ENCODE data around the gene CDYL. TPM values are rescaled to one million over a fixed set of nuclear protein-coding genes. Genes with fewer than 3 reads are reported as not detected.
"Not testable (repeated sequence)": the region's sequence is repeated elsewhere in the genome, so short reads cannot be mapped to it uniquely, and the experiment has no call there.

Gene CDYL
- total and polyA plus RNA-seq, 7 donors: 10.0 to 30.0 (median 19.9) TPM

- H3K9me3 ChIP-seq: peaks cover 22% of the 10 kb centered on the region
- peaks cover 26% of the 10 kb centered on the region for H3K4me1 ChIP-seq
- intact Hi-C loops (cut with DNase I): no loop called here
- no peak for DNase-seq
- TF ChIP-seq CTCF (IDR thresholded peaks at IDR 0.05): no peak
- H3K27me3 ChIP-seq (ENCODE audit: insufficient read depth in 3 of 3, low read length in 2 of 3): no peaks in the 10 kb centered on the region
- ATAC-seq: peak in 2 of 4 donors; percentile 47 to 61
- WGBS, 3 donors: 43 to 55% (median 50%) methylated on average over 2 of the region's 2 CpGs
- no peaks in the 10 kb centered on the region for H3K36me3 ChIP-seq (ENCODE audit: insufficient read depth in 1 of 2, low read depth in 1 of 2)
- H3K27ac ChIP-seq: no peak overlapping the region
- no peak overlapping the region for H3K4me3 ChIP-seq
Measured at GRCh38 chr6:4846387-4846786, 70.2 kb downstream of the CDYL start.

GRCh38 chr6:4848382-4849068, 72.3 kb downstream of the CDYL start:
- H3K27me3 ChIP-seq (ENCODE audit: insufficient read depth in 3 of 3, low read length in 2 of 3): no peaks in the 10 kb centered on the region
- DNase-seq: no peak
- H3K4me1 ChIP-seq: peaks cover 26% of the 10 kb centered on the region
- intact Hi-C loops (cut with DNase I): no loop called here
- peak in 3 of 4 donors; percentile 53 to 71 (median 56) for ATAC-seq
- H3K9me3 ChIP-seq: peaks cover 12% of the 10 kb centered on the region
- peak; percentile 46 for TF ChIP-seq CTCF (IDR thresholded peaks at IDR 0.05)
- H3K27ac ChIP-seq: no peak overlapping the region
- no peaks in the 10 kb centered on the region for H3K36me3 ChIP-seq (ENCODE audit: insufficient read depth in 1 of 2, low read depth in 1 of 2)
- WGBS, 3 donors: 46 to 56% (median 56%) methylated on average over 7 of the region's 7 CpGs
- H3K4me3 ChIP-seq: no peak overlapping the region

- ATAC-seq: no peak
- no peaks in the 10 kb centered on the region for H3K27me3 ChIP-seq (ENCODE audit: insufficient read depth in 3 of 3, low read length in 2 of 3)
- H3K36me3 ChIP-seq (ENCODE audit: insufficient read depth in 1 of 2, low read depth in 1 of 2): no peaks in the 10 kb centered on the region
- WGBS, 3 donors: 58 to 68% (median 66%) methylated on average over 4 of the region's 4 CpGs
- H3K4me1 ChIP-seq: peaks cover 26% of the 10 kb centered on the region
- TF ChIP-seq CTCF (IDR thresholded peaks at IDR 0.05): no peak
- peaks cover 3% of the 10 kb centered on the region for H3K9me3 ChIP-seq
- DNase-seq: no peak
- no peak overlapping the region for H3K4me3 ChIP-seq
- no peak overlapping the region for H3K27ac ChIP-seq
- intact Hi-C loops (cut with DNase I): no loop called here
Measured at GRCh38 chr6:4849226-4850022, 73.2 kb downstream of the CDYL start.

GRCh38 chr6:4851035-4851434, 74.8 kb downstream of the CDYL start:
- H3K36me3 ChIP-seq (ENCODE audit: insufficient read depth in 1 of 2, low read depth in 1 of 2): no peaks in the 10 kb centered on the region
- no peak for ATAC-seq
- no peak overlapping the region for H3K27ac ChIP-seq
- intact Hi-C loops (cut with DNase I): no loop called here
- TF ChIP-seq CTCF (IDR thresholded peaks at IDR 0.05): no peak
- H3K4me3 ChIP-seq: no peak overlapping the region
- no peaks in the 10 kb centered on the region for H3K27me3 ChIP-seq (ENCODE audit: insufficient read depth in 3 of 3, low read length in 2 of 3)
- WGBS, 3 donors: 96 to 97% (median 96%) methylated on average over 4 of the region's 4 CpGs
- no peak for DNase-seq
- H3K9me3 ChIP-seq: no peaks in the 10 kb centered on the region
- peaks cover 23% of the 10 kb centered on the region for H3K4me1 ChIP-seq

- 63 to 95% (median 78%) methylated on average over 1 of the region's 1 CpG for WGBS, 3 donors
- H3K9me3 ChIP-seq; H3K36me3 ChIP-seq (ENCODE audit: insufficient read depth in 1 of 2, low read depth in 1 of 2); intact Hi-C loops (cut with DNase I); H3K27ac ChIP-seq; H3K4me3 ChIP-seq; DNase-seq; ATAC-seq; H3K27me3 ChIP-seq (ENCODE audit: insufficient read depth in 3 of 3, low read length in 2 of 3): not testable (repeated sequence)
- peaks cover 20% of the 10 kb centered on the region for H3K4me1 ChIP-seq
Measured at GRCh38 chr6:4852186-4852585, 76.0 kb downstream of the CDYL start.
